Measurements from ENCODE around the gene SMG1. TPM values are rescaled to one million over a fixed set of nuclear protein-coding genes. Genes with fewer than 3 reads are reported as not detected.

The SMG1 gene
- total and polyA plus RNA-seq, 2 experiments from 2014 or later, result 9.9 to 57.0 TPM

DNA sequence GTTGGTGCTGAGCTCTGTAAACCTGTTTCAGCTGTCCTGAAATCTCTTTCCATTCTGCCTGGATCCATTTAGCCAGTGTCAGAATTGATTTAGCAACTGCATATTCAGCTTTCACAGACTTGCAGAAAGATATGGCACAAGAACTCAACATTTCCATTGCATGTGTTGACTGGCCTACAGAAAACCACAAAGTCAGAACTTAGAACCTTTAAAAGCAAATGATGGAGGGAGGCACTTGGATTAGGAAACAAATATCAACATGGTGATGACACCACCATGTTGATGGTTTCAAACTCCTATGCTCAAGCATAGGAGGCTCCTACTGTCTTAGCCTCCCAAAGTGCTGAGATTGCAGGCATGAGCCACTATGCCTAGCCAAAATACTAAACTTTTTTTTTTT lies 72.5 kb downstream of the SMG1 start:
- no peaks in the 10 kb centered on the region for H3K9me2 ChIP-seq (replicated peaks; ENCODE audit: insufficient read depth)
- H3K4me1 ChIP-seq (ENCODE audit: insufficient read depth), result no peaks in the 10 kb centered on the region
- H3K27me3 ChIP-seq, result no peaks in the 10 kb centered on the region
- TF ChIP-seq EZH2 (IDR thresholded peaks at IDR 0.05; ENCODE audit: borderline replicate concordance) (no peak), EZH2phosphoT487 (IDR thresholded peaks at IDR 0.05; ENCODE audit: low read depth, severe bottlenecking, unreplicated experiment) (no peak)
- TF ChIP-seq, protein P1, sequence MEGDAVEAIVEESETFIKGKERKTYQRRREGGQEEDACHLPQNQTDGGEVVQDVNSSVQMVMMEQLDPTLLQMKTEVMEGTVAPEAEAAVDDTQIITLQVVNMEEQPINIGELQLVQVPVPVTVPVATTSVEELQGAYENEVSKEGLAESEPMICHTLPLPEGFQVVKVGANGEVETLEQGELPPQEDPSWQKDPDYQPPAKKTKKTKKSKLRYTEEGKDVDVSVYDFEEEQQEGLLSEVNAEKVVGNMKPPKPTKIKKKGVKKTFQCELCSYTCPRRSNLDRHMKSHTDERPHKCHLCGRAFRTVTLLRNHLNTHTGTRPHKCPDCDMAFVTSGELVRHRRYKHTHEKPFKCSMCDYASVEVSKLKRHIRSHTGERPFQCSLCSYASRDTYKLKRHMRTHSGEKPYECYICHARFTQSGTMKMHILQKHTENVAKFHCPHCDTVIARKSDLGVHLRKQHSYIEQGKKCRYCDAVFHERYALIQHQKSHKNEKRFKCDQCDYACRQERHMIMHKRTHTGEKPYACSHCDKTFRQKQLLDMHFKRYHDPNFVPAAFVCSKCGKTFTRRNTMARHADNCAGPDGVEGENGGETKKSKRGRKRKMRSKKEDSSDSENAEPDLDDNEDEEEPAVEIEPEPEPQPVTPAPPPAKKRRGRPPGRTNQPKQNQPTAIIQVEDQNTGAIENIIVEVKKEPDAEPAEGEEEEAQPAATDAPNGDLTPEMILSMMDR (IDR thresholded peaks at IDR 0.05; ENCODE audit: poor library complexity), result no peak
- peaks cover 8% of the 10 kb centered on the region for H3K79me2 ChIP-seq
- peaks cover 5% of the 10 kb centered on the region for H3K36me3 ChIP-seq (replicated peaks; ENCODE audit: insufficient read depth, low read depth)
- DNase-seq (ENCODE audit: low spot score), result no peak
- no peak overlapping the region for H2AFZ ChIP-seq
- no peak overlapping the region for H3K4me2 ChIP-seq
- H4K20me1 ChIP-seq (ENCODE audit: insufficient read depth, poor library complexity, severe bottlenecking), result no peaks in the 10 kb centered on the region
- no peak overlapping the region for H3K27ac ChIP-seq
- no peaks in the 10 kb centered on the region for H3K9me3 ChIP-seq (ENCODE audit: low read depth)
- no peak overlapping the region for H3K4me3 ChIP-seq

GRCh38 chr16:18852647-18853046 lies 73.6 kb downstream of the SMG1 start:
- TF ChIP-seq, protein P1 (IDR thresholded peaks at IDR 0.05; ENCODE audit: poor library complexity), result no peak
- TF ChIP-seq EZH2phosphoT487 (IDR thresholded peaks at IDR 0.05; ENCODE audit: low read depth, severe bottlenecking, unreplicated experiment) (no peak), EZH2 (IDR thresholded peaks at IDR 0.05; ENCODE audit: borderline replicate concordance) (no peak)
- H4K20me1 ChIP-seq (ENCODE audit: insufficient read depth, poor library complexity, severe bottlenecking), result no peaks in the 10 kb centered on the region
- no peak overlapping the region for H3K4me3 ChIP-seq
- no peaks in the 10 kb centered on the region for H3K27me3 ChIP-seq
- peaks cover 5% of the 10 kb centered on the region for H3K36me3 ChIP-seq (replicated peaks; ENCODE audit: insufficient read depth, low read depth)
- DNase-seq (ENCODE audit: low spot score), result no peak
- H3K27ac ChIP-seq, result no peak overlapping the region
- H3K9me2 ChIP-seq (replicated peaks; ENCODE audit: insufficient read depth), result no peaks in the 10 kb centered on the region
- H2AFZ ChIP-seq, result no peak overlapping the region
- peaks cover 8% of the 10 kb centered on the region for H3K79me2 ChIP-seq
- no peak overlapping the region for H3K4me2 ChIP-seq
- no peaks in the 10 kb centered on the region for H3K4me1 ChIP-seq (ENCODE audit: insufficient read depth)
- WGBS (ENCODE audit: low lambda C conversion rate, missing lambda C conversion rate), result 91% methylated on average over 1 of the region's 1 CpG
- H3K9me3 ChIP-seq (ENCODE audit: low read depth), result no peaks in the 10 kb centered on the region

DNA sequence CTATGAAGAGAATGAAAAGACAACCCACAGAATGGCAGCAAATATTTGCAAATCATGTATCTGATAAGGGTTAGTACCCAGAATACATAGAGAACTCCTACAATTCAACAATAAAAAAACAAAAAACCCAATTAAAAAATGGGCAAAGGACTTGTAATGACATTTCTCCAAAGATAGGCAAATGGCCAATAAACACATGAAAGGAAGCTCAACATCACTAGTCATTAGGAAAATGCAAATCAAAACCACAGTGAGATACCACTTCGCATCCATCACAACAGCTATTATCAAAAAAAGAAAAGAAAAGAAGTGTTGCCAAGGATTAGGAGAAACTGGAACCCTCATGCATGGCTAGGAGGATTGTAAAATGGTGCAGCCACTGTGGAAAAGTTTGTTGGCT lies 79.8 kb downstream of the SMG1 start:
- no peaks in the 10 kb centered on the region for H3K9me3 ChIP-seq (ENCODE audit: low read depth)
- no peaks in the 10 kb centered on the region for H3K27me3 ChIP-seq
- DNase-seq (ENCODE audit: low spot score), result no peak
- no peaks in the 10 kb centered on the region for H4K20me1 ChIP-seq (ENCODE audit: insufficient read depth, poor library complexity, severe bottlenecking)
- H3K9me2 ChIP-seq (replicated peaks; ENCODE audit: insufficient read depth), result no peaks in the 10 kb centered on the region
- H3K4me1 ChIP-seq (ENCODE audit: insufficient read depth), result no peaks in the 10 kb centered on the region
- peaks cover 3% of the 10 kb centered on the region for H3K79me2 ChIP-seq
- no peak overlapping the region for H3K4me2 ChIP-seq
- H3K36me3 ChIP-seq (replicated peaks; ENCODE audit: insufficient read depth, low read depth), result no peaks in the 10 kb centered on the region
- 100% methylated on average over 1 of the region's 1 CpG for WGBS (ENCODE audit: low lambda C conversion rate, missing lambda C conversion rate)
- no peak overlapping the region for H3K4me3 ChIP-seq
- no peak overlapping the region for H2AFZ ChIP-seq
- TF ChIP-seq EZH2 (IDR thresholded peaks at IDR 0.05; ENCODE audit: borderline replicate concordance), result no peak
- no peak overlapping the region for H3K27ac ChIP-seq

GRCh38 chr16:18842565-18842964 lies 83.6 kb downstream of the SMG1 start:
- TF ChIP-seq EZH2phosphoT487 (IDR thresholded peaks at IDR 0.05; ENCODE audit: low read depth, severe bottlenecking, unreplicated experiment), result no peak
- TF ChIP-seq EZH2 (IDR thresholded peaks at IDR 0.05; ENCODE audit: borderline replicate concordance), result no peak
- TF ChIP-seq, protein P1 (IDR thresholded peaks at IDR 0.05; ENCODE audit: poor library complexity), result no peak
- no peaks in the 10 kb centered on the region for H3K4me1 ChIP-seq (ENCODE audit: insufficient read depth)
- no peak overlapping the region for H2AFZ ChIP-seq
- H3K4me3 ChIP-seq, result no peak overlapping the region
- no peak for DNase-seq (ENCODE audit: low spot score)
- H3K27ac ChIP-seq, result no peak overlapping the region
- no peaks in the 10 kb centered on the region for H3K27me3 ChIP-seq
- H4K20me1 ChIP-seq (ENCODE audit: insufficient read depth, poor library complexity, severe bottlenecking), result no peaks in the 10 kb centered on the region
- H3K4me2 ChIP-seq, result no peak overlapping the region
- no peaks in the 10 kb centered on the region for H3K9me3 ChIP-seq (ENCODE audit: low read depth)
- WGBS (ENCODE audit: low lambda C conversion rate, missing lambda C conversion rate), result 96% methylated on average over 6 of the region's 6 CpGs
- peaks cover 3% of the 10 kb centered on the region for H3K79me2 ChIP-seq
- no peaks in the 10 kb centered on the region for H3K9me2 ChIP-seq (replicated peaks; ENCODE audit: insufficient read depth)
- H3K36me3 ChIP-seq (replicated peaks; ENCODE audit: insufficient read depth, low read depth), result no peaks in the 10 kb centered on the region

Data from hepatocyte (in vitro differentiated cells).